GM18526 (cell line): Measurements from ENCODE around the gene CERS6.

Experiments used
- POLR2A ChIP-seq: IDR thresholded peaks from 3 replicates; pipeline ENCODE4 v1.6.1; 2011; ENCODE audit not compliant: insufficient read length; ENCODE audit errors: extremely low read depth

The CERS6 gene

DNA sequence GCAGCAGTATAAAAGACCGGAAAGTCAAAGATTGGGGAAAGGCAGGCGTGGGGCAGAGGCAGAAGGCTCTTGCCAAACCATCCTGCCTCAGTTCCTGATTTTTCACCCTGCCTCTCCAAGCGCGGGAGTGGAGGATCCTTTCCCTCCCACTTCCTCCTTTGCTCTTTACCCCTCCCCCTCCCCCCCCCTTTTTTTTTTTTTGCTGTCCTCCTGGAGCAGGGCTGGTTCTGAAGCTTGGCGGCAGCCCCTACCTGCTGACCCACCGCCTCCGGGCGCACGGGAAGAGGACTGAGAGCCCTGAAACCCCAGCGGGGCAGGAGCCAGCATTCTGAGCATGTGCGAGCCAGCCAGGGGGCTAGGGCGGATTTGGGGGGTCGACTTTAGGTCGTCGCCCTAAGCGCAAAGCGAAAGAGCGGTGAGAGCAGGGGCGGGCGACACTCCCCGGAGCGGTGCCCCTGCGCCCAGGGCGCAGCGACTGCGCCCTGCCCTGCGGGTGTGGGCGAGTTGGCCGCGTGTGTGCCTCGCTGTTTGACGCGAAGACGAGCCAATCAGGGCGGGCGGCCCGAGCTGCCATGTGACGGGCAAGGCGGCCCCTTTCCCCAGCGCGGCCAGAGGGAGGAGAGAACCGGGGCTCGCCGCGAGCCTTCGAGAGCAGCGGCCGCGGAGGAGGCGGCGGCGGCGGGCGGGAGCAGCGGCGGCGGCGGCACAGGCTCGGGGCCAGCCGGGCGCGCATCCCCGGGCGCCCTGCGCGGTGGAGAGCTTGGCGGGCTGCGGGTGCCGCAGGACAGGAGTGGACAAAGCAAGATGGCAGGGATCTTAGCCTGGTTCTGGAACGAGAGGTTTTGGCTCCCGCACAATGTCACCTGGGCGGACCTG, at the start of gene CERS6:
TSS of gene CERS6 (plus strand) at position 628 of the 876 bp plus-strand sequence. CDS start at position 805, 177 bp downstream.
- TF ChIP-seq POLR2A = peak; percentile 92

DNA sequence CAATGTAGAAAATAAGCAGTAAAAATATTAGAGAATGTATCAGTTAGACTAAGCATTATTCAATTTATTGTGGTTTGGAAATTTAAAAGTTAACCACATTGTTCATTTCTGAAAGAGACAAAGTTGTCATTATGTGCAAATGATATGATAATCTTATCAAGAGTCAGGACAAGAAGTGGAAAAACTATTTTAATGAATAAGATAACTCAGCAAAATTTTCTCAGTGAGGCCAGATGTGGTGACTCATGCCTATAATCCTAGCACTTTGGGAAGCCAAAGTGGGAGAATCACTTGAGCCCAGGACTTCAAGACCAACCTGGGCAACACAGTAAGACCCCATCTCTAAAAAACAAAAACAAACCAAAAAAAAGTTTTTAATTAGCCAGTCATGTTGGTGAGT, 39.5 kb upstream of the CERS6 start:
- no peak for TF ChIP-seq POLR2A

GRCh38 chr2:168422584-168422983, 33.5 kb upstream of the CERS6 start:
- no peak for TF ChIP-seq POLR2A

GRCh38 chr2:168424112-168424951, 31.7 kb upstream of the CERS6 start:
- no peak for TF ChIP-seq POLR2A

DNA sequence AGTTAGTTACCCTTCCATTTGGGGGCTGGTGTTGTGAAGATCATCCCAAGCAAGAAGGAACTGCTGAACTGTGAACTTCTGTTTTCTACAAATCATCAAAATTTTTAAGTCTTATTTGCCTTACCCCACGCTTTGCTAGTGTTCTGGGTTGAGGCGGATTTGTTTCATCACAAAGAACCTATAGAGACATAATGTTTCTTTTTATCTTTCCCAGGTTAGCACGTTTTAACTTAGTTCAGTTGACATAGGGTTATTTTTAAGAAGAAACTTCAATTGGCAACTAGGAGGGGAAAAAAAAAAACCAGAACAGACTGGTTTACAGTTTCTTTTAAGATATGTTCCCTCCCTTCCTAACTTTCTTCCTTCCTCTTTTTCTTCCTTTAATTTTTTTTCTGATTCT, 31.1 kb upstream of the CERS6 start:
- TF ChIP-seq POLR2A = no peak

GRCh38 chr2:168426861-168427260, 29.2 kb upstream of the CERS6 start:
- TF ChIP-seq POLR2A = no peak

GRCh38 chr2:168427451-168427850, 28.6 kb upstream of the CERS6 start:
- no peak for TF ChIP-seq POLR2A

DNA sequence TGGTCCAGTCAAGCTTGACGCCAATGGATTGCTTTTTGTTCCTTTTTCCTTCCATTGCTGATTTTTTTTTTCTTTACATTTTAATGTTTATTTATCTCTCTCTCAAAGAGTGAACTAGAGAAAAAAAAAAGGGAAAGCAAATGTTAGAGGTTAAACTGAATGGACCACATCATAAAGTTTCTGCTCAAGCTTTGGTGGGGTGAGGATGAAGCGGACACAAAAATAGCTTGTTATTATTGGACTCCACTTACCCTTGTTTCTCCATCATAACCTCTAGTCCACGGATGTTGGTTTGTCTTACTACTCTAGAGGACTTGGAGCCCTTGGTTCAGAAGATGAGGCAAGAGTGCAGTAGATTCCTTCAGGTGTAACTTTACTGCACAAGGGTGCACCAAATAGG, 27.6 kb upstream of the CERS6 start:
- no peak for TF ChIP-seq POLR2A

DNA sequence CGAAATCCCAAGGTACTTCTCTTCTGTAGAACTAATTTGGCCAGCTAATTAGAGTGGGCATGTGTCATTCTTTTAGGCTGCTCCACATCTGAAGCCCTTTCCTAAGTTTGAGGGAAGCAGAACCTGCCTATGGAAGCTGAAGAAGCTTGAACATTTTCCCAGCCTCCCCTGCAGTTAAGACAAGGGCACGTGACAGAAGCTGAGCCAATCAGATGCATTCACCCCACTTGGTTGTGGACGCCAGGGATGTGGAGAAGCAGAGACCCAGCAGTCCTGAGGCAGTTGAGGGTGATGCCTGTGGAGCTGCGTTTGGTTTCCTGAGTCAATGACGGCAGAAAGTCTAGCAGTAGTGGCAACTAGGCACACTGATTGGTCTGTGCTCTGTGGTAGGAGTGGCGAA, 26.1 kb upstream of the CERS6 start:
- TF ChIP-seq POLR2A = no peak

- TF ChIP-seq POLR2A = no peak
Observed at GRCh38 chr2:168430431-168430830, 25.6 kb upstream of the CERS6 start.

GRCh38 chr2:168431301-168432024, 24.6 kb upstream of the CERS6 start:
- no peak for TF ChIP-seq POLR2A

- TF ChIP-seq POLR2A = no peak
Observed at GRCh38 chr2:168432100-168432499, 24.0 kb upstream of the CERS6 start.

- no peak for TF ChIP-seq POLR2A
Observed at GRCh38 chr2:168432565-168433186, 23.4 kb upstream of the CERS6 start.

- TF ChIP-seq POLR2A = no peak
Observed at GRCh38 chr2:168433527-168433926, 22.5 kb upstream of the CERS6 start.

DNA sequence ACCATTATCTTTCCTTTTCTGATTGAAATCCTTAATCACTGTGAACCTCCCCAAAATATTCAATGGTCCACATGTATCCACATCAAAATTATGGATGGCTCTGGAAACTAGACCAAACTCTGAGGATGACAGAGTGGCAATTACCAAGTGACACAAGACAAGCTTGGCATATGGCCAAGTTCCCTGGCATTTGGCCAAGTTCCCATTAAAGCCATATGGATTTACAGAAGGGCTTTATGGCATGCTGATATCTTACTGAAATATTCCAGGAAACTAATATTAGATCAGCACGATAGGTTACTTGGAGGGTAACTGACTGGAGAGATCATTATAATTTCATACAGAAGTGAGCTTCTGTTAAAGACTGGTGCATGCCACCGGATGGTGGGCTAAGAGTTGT, 21.9 kb upstream of the CERS6 start:
- TF ChIP-seq POLR2A = no peak

GRCh38 chr2:168436840-168437239, 19.2 kb upstream of the CERS6 start:
- no peak for TF ChIP-seq POLR2A

DNA sequence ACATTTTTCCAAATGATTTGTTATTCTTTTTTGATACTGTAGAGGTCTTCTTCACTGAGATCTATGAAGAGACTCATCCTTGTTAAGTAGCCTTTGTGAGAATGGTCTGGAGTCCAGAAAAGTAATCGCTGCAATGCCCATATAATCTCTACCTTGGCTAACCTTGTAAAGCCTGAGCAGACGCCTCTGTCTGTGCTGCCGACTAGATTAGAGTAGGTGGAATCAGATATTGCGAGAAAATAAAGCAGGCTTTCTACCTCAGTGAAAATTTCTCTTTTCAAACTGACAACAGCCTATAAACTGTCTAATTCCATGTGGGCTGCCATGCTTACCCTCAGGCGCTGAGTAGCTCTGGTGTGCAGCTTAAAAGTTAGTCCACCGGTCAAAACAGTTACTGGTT, 17.5 kb upstream of the CERS6 start:
- TF ChIP-seq POLR2A = no peak
